Measurements from ENCODE around the gene RPTOR.

The RPTOR gene

GRCh38 chr17:80609757-80610156, 65.1 kb downstream of the RPTOR start:
- CTCF ChIA-PET: interaction anchor here (0.9 to 1.8 kb wide), 2 partner anchors 34 to 223 kb away, joined by 3 to 8 read pairs; no protein-coding TSS in a partner anchor
- TF ChIP-seq ZNF19 (tag by site-specific recombination; IDR thresholded peaks at IDR 0.05; ENCODE audit: low read depth) (no peak), ZNF174 (tag by site-specific recombination; IDR thresholded peaks at IDR 0.05) (no peak), ZNF837 (tag by site-specific recombination; IDR thresholded peaks at IDR 0.05) (no peak), ZNF639 (tag by site-specific recombination; IDR thresholded peaks at IDR 0.05) (no peak), ZNF488 (tag by site-specific recombination; IDR thresholded peaks at IDR 0.05) (no peak), PRDM2 (tag by site-specific recombination; IDR thresholded peaks at IDR 0.05; ENCODE audit: borderline replicate concordance) (no peak), ZNF610 (tag by site-specific recombination; IDR thresholded peaks at IDR 0.05; ENCODE audit: borderline replicate concordance) (no peak), ZNF416 (tag by site-specific recombination; IDR thresholded peaks at IDR 0.05) (no peak)
- H3K36me3 ChIP-seq (ENCODE audit: control insufficient read depth in 2 of 2, insufficient read depth in 1 of 2, low read length in 2 of 2): no peaks in the 10 kb centered on the region; a peak in 1 of 3 replicates
- H3K9me3 ChIP-seq (ENCODE audit: control insufficient read depth, insufficient read depth, low read depth, low read length): no peaks in the 10 kb centered on the region
- H3K4me1 ChIP-seq (ENCODE audit: control insufficient read depth, insufficient read depth, low read length): peaks cover 10% of the 10 kb centered on the region
- H3K27ac ChIP-seq (ENCODE audit: extremely low read depth, low read depth, low read length): no peak overlapping the region
- POLR2A ChIA-PET: no interaction called here
- no peak overlapping the region for H3K4me3 ChIP-seq (ENCODE audit: low read depth, low read length)

- CTCF ChIA-PET: interaction anchor here (0.7 to 1.3 kb wide), 3 partner anchors 36 to 204 kb away, joined by 3 to 4 read pairs (median 3); no protein-coding TSS in a partner anchor
- no peak overlapping the region for H3K4me3 ChIP-seq (ENCODE audit: low read depth, low read length)
- H3K27ac ChIP-seq (ENCODE audit: extremely low read depth, low read depth, low read length): no peak overlapping the region
- TF ChIP-seq ZNF404 (tag by site-specific recombination; IDR thresholded peaks at IDR 0.05) (no peak), ZNF16 (tag by site-specific recombination; IDR thresholded peaks at IDR 0.05; ENCODE audit: low read depth) (no peak), ZNF366 (tag by site-specific recombination; conservative IDR thresholded peaks at IDR 0.05) (no peak), ZNF426 (tag by site-specific recombination; IDR thresholded peaks at IDR 0.05) (no peak), ZBTB11 (tag by site-specific recombination; conservative IDR thresholded peaks at IDR 0.05; ENCODE audit: low read depth) (no peak), ZNF76 (tag by site-specific recombination; IDR thresholded peaks at IDR 0.05; ENCODE audit: borderline replicate concordance, low read depth) (no peak), ZNF324 (tag by site-specific recombination; IDR thresholded peaks at IDR 0.05) (no peak), HOXC10 (CRISPR knock-in tag; IDR thresholded peaks at IDR 0.05) (no peak), ZNF521 (tag by site-specific recombination; IDR thresholded peaks at IDR 0.05) (no peak), KLF10 (tag by site-specific recombination; IDR thresholded peaks at IDR 0.05) (no peak), ZNF112 (tag by site-specific recombination; IDR thresholded peaks at IDR 0.05) (no peak), ELK4 (IDR thresholded peaks at IDR 0.05; ENCODE audit: borderline replicate concordance, low read depth, low read length) (no peak), ZNF132 (tag by site-specific recombination; IDR thresholded peaks at IDR 0.05; ENCODE audit: borderline replicate concordance) (no peak), ZNF140 (tag by site-specific recombination; IDR thresholded peaks at IDR 0.05) (no peak)
Measured at GRCh38 chr17:80611816-80612215, 67.2 kb downstream of the RPTOR start.

More at GRCh38 chr17:80611816-80612215, 67.2 kb downstream of the RPTOR start:
- Histone ChIP-seq H3K9me3 (ENCODE audit: control insufficient read depth, insufficient read depth, low read depth, low read length) (no peaks in the 10 kb centered on the region), H3K4me1 (ENCODE audit: control insufficient read depth, insufficient read depth, low read length) (peaks cover 4% of the 10 kb centered on the region), H3K36me3 (ENCODE audit: control insufficient read depth in 2 of 2, insufficient read depth in 1 of 2, low read length in 2 of 2) (no peaks in the 10 kb centered on the region; a peak in 1 of 3 replicates)
- POLR2A ChIA-PET: no interaction called here
